Heart right ventricle (tissue), 16 donors: ENCODE results near the gene TNFAIP8. TPM values are rescaled to one million over a fixed set of nuclear protein-coding genes. Genes with fewer than 3 reads are reported as not detected.
"Not testable (repeated sequence)": the region's sequence is repeated elsewhere in the genome, so short reads cannot be mapped to it uniquely, and the experiment has no call there.

Experiments used
- ATAC-seq, 8 donors: fragments of 200-7000 bp; cut with Tn5 transposase; one replicate each; pipeline ENCODE4 v1.9.1; 2020; ENCODE audit warnings: mild to moderate bottlenecking in 8 of 8, moderate library complexity in 8 of 8, moderate number of reproducible peaks in 1 of 8
- DNase-seq, 2 donors: peaks; one replicate each; pipeline ENCODE4 v3.0.0-alpha.2; 2020
- H3K27ac ChIP-seq, 10 donors: fragments of 200-600 bp; sonication (generic) in 2 of 10; one replicate each; pipeline versions ENCODE4 v1.5.0 to v1.8.0; 2020 to 2022; ENCODE audit warnings: mild to moderate bottlenecking in 3 of 10
- H3K27me3 ChIP-seq, 7 donors: fragments of 200-600 bp; one replicate each; pipeline ENCODE4 v1.8.0; 2021 to 2022; ENCODE audit warnings: mild to moderate bottlenecking in 2 of 7
- H3K36me3 ChIP-seq, 9 donors: fragments of 200-600 bp; sonication (generic) in 1 of 9; one replicate each; pipeline versions ENCODE4 v1.5.0 to v1.8.0; 2020 to 2022; ENCODE audit warnings: mild to moderate bottlenecking in 2 of 9
- H3K4me1 ChIP-seq, 9 donors: fragments of 200-600 bp; sonication (generic) in 1 of 9; one replicate each; pipeline versions ENCODE4 v1.5.0 to v1.8.0; 2020 to 2022; ENCODE audit warnings: mild to moderate bottlenecking in 4 of 9
- H3K4me3 ChIP-seq, 10 donors: fragments of 200-600 bp; sonication (generic) in 2 of 10; one replicate each; pipeline versions ENCODE4 v1.5.0 to v1.8.0; 2020 to 2022; ENCODE audit warnings: mild to moderate bottlenecking in 7 of 10, moderate library complexity in 2 of 10
- H3K9me3 ChIP-seq, 11 donors: fragments of 200-600 bp in 10 of 11; sonication (generic) in 2 of 11; one replicate each; pipeline versions ENCODE4 v1.5.0 to v1.8.0; 2013 to 2022; ENCODE audit warnings: mild to moderate bottlenecking in 2 of 11, control low read depth in 1 of 11, moderate library complexity in 1 of 11
- CTCF ChIP-seq, 9 donors: fragments of 200-600 bp; sonication (generic) in 2 of 9; IDR thresholded peaks; one replicate each; pipeline versions ENCODE4 v1.5.0 to v1.8.0; 2021 to 2022; ENCODE audit warnings: antibody characterized with exemption in 9 of 9, mild to moderate bottlenecking in 5 of 9, moderate library complexity in 1 of 9
- WGBS, 2 donors: extraction: QIAGEN DNeasy Blood & Tissue Kit; methylation state at CpG; one replicate each; pipeline ENCODE4 v1.1.7; 2013; ENCODE audit warnings: inconsistent platforms in 1 of 2; 5-methylcytosine and 5-hydroxymethylcytosine counted together
- intact Hi-C, 10 donors: fragments of 100-400 bp; cut with DNase I; formaldehyde crosslinking; loops; one replicate each; pipeline versions ENCODE4 v1.11.1 to v1.14.2; 2022
- polyA plus RNA-seq, 2 donors: library from polyadenylated mRNA; stranded (reverse); fragments of 200-250 nt; gene quantifications; one replicate each; pipeline ENCODE4 v1.2.3, GENCODE V29; 2013
- total RNA-seq, 10 donors: library from RNA; stranded (reverse); fragmentation: NEBNext Ultra II Directional in 3 of 10; extraction: Animal tissue kit (Norgen Biotek cat#: 25700) in 3 of 10; gene quantifications; one replicate each; pipeline versions ENCODE4 v1.2.1 to v1.2.4, GENCODE V29; 2021 to 2023
- donor health status: Arrhythmogenic right ventricular cardiomyopathy.
- donor health status: ischemic (EF 13 %, LVEDD 7.1; RV severe dilation, severe dysfunction).
- donor health status: healthy with polysubstance abuse.
- donor health status: DM: no; HTN: yes; CAD: no.
- donor health status: DM: no; HTN: no; CAD: no.
- donor health status: ischemic (EF 25% LVEDD 6.9; RV normal size, moderate dysfunction).
- donor health status: ischemic (EF 25% LVEDD 5.7; RV mildly dilated, moderate dysfunction).
- donor health status: healthy.
- donor health status: DM: yes; HTN: yes; CAD: no.
- donor health status: Ischemic cardiomyopathy.
- donor health status: ischemic (EF 35%, LVEDD 5.7; RV mildly dilated, moderate dysfunction).
- donor health status: nonischemic (EF 11% LVEDD 7.7; RV severe dilation, severe dysfunction).
- donor health status: DM: yes; HTN: yes; CAD: no.
- donor health status: PGD.
- donor health status: ischemic (EF 29% LVEDD 5.4; RV normal size, mild dysfunction).
- donor health status: nonischemic (EF 23%, LVEDD 6.1; RV moderate dilation, normal function).

Gene TNFAIP8
- total and polyA plus RNA-seq, 12 donors: 3.3 to 30.8 (median 8.7) TPM

- DNase-seq (no peak), ATAC-seq (no peak)
- 84 to 91% methylated on average over 4 of the region's 4 CpGs for WGBS, 2 donors
- H3K27ac ChIP-seq: no peak overlapping the region
- peaks cover 0 to 35% (median 0%) of the 10 kb centered on the region in 9 donors for H3K4me1 ChIP-seq
- H3K27me3 ChIP-seq: peaks cover 0 to 29% (median 0%) of the 10 kb centered on the region in 7 donors
- H3K9me3 ChIP-seq: no peaks in the 10 kb centered on the region
- H3K4me3 ChIP-seq: no peak overlapping the region
- intact Hi-C loops: loop anchor here in 8 of 10 donors (5.0 to 10.0 kb wide), 9 partner anchors 53 to 426 kb away; partner anchors contain the start of genes DTWD2 (in 3 of the 8) and TNFAIP8 (in 1 of the 8)
- TF ChIP-seq CTCF (IDR thresholded peaks at IDR 0.05): no peak
- no peaks in the 10 kb centered on the region for H3K36me3 ChIP-seq
These were observed 54.8 kb downstream of the TNFAIP8 start for GRCh38 chr5:119410448-119411159.

- H3K27me3 ChIP-seq: peaks cover 0 to 21% (median 0%) of the 10 kb centered on the region in 7 donors
- H3K36me3 ChIP-seq: no peaks in the 10 kb centered on the region
- H3K9me3 ChIP-seq: no peaks in the 10 kb centered on the region
- DNase-seq (peak; percentile 21 to 65), ATAC-seq (peak; percentile 83 to 97 (median 94))
- TF ChIP-seq CTCF (IDR thresholded peaks at IDR 0.05): peak; percentile 85 to 96 (median 93)
- WGBS, 2 donors: 9% methylated on average over 15 of the region's 15 CpGs
- peaks cover 0 to 34% (median 0%) of the 10 kb centered on the region in 9 donors for H3K4me1 ChIP-seq
- peak overlapping the region; percentile 22 to 57 (median 52) for H3K4me3 ChIP-seq
- intact Hi-C loops: loop anchor here in 9 of 10 donors (1.0 to 10.0 kb wide), 12 partner anchors 54 to 427 kb away; partner anchors contain the start of genes DTWD2 (in 9 of the 9) and TNFAIP8 (in 1 of the 9)
- peak overlapping the region in 8 of 10 donors; percentile 11 to 91 (median 62) for H3K27ac ChIP-seq
These were observed 55.8 kb downstream of the TNFAIP8 start for GRCh38 chr5:119411361-119412278.

GRCh38 chr5:119412279-119413227 is 56.7 kb downstream of the TNFAIP8 start:
- peak in 1 of 9 donors; percentile 22 for TF ChIP-seq CTCF (IDR thresholded peaks at IDR 0.05)
- H3K4me3 ChIP-seq: peak overlapping the region in 7 of 10 donors; percentile 28 to 57 (median 54)
- WGBS, 2 donors: 38 to 41% methylated on average over 9 of the region's 9 CpGs
- H3K27ac ChIP-seq: peak overlapping the region in 1 of 10 donors; percentile 91
- H3K4me1 ChIP-seq: peaks cover 0 to 37% (median 0%) of the 10 kb centered on the region in 9 donors
- H3K9me3 ChIP-seq: no peaks in the 10 kb centered on the region
- DNase-seq (no peak), ATAC-seq (peak in 1 of 8 donors; percentile 2)
- no peaks in the 10 kb centered on the region for H3K36me3 ChIP-seq
- intact Hi-C loops: loop anchor here in 9 of 10 donors (1.0 to 10.0 kb wide), 12 partner anchors 55 to 428 kb away; partner anchors contain the start of genes DTWD2 (in 9 of the 9) and TNFAIP8 (in 1 of the 9)
- peaks cover 0 to 13% (median 0%) of the 10 kb centered on the region in 7 donors for H3K27me3 ChIP-seq

- H3K27me3 ChIP-seq, H3K4me3 ChIP-seq, H3K36me3 ChIP-seq, DNase-seq, H3K9me3 ChIP-seq: not testable (repeated sequence)
- Histone ChIP-seq H3K27ac (peak overlapping the region in 1 of 10 donors; percentile 71), H3K4me1 (peaks cover 0 to 52% (median 0%) of the 10 kb centered on the region in 9 donors)
- intact Hi-C loops: loop anchor here in 8 of 10 donors (5.0 to 10.0 kb wide), 9 partner anchors 57 to 429 kb away; partner anchors contain the start of genes DTWD2 (in 3 of the 8) and TNFAIP8 (in 1 of the 8)
- WGBS, 2 donors: 86 to 93% methylated on average over 13 of the region's 13 CpGs
- ATAC-seq: peak in 1 of 8 donors; percentile 45
These were observed 58.4 kb downstream of the TNFAIP8 start for GRCh38 chr5:119414124-119414734.
